Activated CD8-positive, alpha-beta memory T cell treated with anti-CD3 and anti-CD28 coated beads, Interleukin-2, amount 10 ng/mL, durations not matched to agents 7 days and 5 days (primary cell): ENCODE measurements around the gene LRPAP1. TPM values are rescaled to one million over a fixed set of nuclear protein-coding genes. Genes with fewer than 3 reads are reported as not detected.
"Not testable (repeated sequence)": the region's sequence is repeated elsewhere in the genome, so short reads cannot be mapped to it uniquely, and the experiment has no call there.

Experiments used
- ATAC-seq: fragments of 150-1000 bp; cut with Tn5 transposase; one replicate; pipeline ENCODE4 v1.10.0; 2021; ENCODE audit warnings: moderate library complexity
- CTCF ChIA-PET: fragments of 350-600 bp; sonication (Branson Sonifier 250); formaldehyde crosslinking; loops from one replicate; lab custom pipeline; 2021; ENCODE audit warnings: antibody characterized with exemption; lab: Charles Lee
- DNase-seq: peaks from one replicate; pipeline ENCODE4 v3.0.0-alpha.2; 2020
- H3K27ac Mint-ChIP-seq: one replicate; pipeline ENCODE4 v1.8.0; 2021; ENCODE audit warnings: mild to moderate bottlenecking, mixed read lengths
- H3K27me3 Mint-ChIP-seq: one replicate; pipeline ENCODE4 v1.8.0; 2021; ENCODE audit warnings: mixed read lengths
- H3K36me3 Mint-ChIP-seq: one replicate; pipeline ENCODE4 v1.8.0; 2021; ENCODE audit warnings: mild to moderate bottlenecking, mixed read lengths
- H3K4me1 Mint-ChIP-seq: one replicate; pipeline ENCODE4 v1.8.0; 2021; ENCODE audit warnings: mixed read lengths
- H3K4me3 Mint-ChIP-seq: one replicate; pipeline ENCODE4 v1.8.0; 2021; ENCODE audit warnings: mild to moderate bottlenecking, moderate library complexity, mixed read lengths
- H3K9me3 Mint-ChIP-seq: one replicate; pipeline ENCODE4 v1.8.0; 2022; ENCODE audit warnings: low read depth, mixed read lengths
- total RNA-seq, 2 experiments: library from RNA; stranded (reverse); gene quantifications; one replicate each; pipeline ENCODE4 v1.2.3, GENCODE V29; 2021

The LRPAP1 gene
- total RNA-seq, 2 experiments from 2014 or later = 77.2 to 87.6 TPM

- H3K4me1 Mint-ChIP-seq, CTCF ChIA-PET, H3K27me3 Mint-ChIP-seq, H3K4me3 Mint-ChIP-seq, ATAC-seq, DNase-seq, H3K27ac Mint-ChIP-seq, H3K36me3 Mint-ChIP-seq, H3K9me3 Mint-ChIP-seq: not testable (repeated sequence)
Measured at GRCh38 chr4:3455596-3455995, 76.6 kb downstream of the LRPAP1 start.

Other genes with a start within 250 kb of the LRPAP1 start
- gene RGS12, start 239.4 kb downstream of the LRPAP1 start, total RNA-seq = 1 to 10 TPM; 2.1 to 5.0 TPM
- not detected for gene HGFAC, start 90.5 kb downstream of the LRPAP1 start, total RNA-seq
- gene DOK7, start 69.1 kb downstream of the LRPAP1 start, total RNA-seq = not detected
- gene ADRA2C, start 234.0 kb upstream of the LRPAP1 start, total RNA-seq = not detected